ENCODE measurements around the gene PKIG.
"Not testable (repeated sequence)": the region's sequence is repeated elsewhere in the genome, so short reads cannot be mapped to it uniquely, and the experiment has no call there.

Gene PKIG

DNA sequence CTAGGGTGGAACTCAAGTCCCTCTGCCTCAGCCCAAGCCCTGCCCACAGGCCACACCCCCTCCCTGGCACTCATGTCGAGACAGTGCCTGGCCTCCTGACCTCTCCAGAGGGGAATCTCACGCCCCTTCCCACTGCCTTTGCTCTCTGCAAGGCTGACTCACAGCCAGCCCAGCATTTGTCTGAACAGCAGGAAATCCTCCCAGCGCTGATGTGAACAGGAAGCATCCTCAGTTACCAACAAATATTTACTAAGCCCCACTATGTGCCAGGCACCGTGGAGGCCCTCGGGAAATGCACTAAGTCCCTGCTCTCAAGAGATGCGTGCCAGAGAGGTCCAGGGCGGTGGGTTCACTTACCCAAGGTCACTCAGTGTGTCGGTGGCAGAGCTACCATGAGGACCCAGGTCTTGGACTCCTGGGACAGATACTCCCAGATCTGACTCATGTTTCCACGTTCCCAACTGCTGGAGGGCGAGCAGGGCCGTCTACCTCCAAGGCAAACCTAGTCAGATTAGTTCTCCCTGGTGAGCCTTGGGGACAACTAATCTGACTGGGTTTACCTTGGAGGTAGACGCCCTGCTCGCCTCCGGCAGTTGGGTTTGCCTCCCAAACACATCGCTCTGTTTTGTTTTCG is 61.3 kb downstream of the PKIG start:
- DNase-seq: no peak

- no peak for DNase-seq
These were observed 61.8 kb downstream of the PKIG start for GRCh38 chr20:44644230-44644617.

DNA sequence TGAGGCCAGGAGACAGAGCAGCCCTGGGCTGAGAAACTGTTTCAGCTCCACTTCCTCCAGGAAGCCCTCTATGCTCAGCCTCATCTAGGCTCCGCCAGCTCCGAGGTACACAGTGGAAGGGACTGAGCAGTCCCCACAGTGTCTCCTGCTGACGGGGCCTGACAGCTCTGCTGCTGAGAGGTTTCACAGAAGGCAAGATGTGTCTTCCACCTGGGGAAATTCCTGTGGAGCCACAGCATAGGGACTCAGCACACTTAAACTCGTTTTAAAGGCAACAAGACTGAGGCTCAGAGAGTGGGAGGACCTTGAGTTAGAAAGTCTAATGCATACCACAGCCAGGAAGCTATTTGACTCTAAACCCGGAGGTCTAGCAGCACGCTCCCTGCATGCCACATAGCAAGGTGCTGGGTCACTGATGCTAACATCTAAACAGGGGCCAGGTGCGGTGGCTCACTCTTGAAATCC is 62.3 kb downstream of the PKIG start:
- no peak for DNase-seq

GRCh38 chr20:44646023-44646640 is 63.8 kb downstream of the PKIG start:
- DNase-seq: no peak

DNA sequence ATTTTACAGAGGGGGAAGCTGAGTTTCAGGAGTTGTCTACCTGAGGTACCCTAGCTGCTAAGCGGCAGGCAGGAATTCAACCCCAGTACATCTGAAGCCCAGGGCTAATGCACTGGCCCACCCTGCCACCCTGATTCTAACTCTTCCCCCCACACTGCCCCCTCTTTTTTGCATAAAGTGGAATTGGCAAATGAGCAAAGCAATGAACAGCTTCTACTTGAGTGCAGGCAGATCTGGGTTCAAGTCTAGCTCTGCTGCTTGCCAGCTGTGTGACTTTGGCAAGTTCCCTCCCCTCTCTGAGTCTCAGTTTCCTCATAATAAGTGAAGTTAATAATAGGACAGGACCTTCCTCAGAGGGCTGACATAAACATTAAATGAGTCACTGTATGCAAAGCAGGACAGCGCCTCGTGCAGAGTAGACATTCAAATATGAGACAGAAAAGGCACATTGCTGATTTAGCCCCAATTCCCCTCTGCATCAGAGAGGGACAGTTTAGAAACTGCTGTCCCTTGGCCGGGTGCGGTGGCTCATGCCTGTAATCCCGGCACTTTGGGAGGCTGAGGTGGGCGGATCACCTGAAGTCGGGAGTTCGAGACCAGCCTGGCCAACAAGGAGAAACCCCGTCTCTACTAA is 64.4 kb downstream of the PKIG start:
- no peak for DNase-seq

DNA sequence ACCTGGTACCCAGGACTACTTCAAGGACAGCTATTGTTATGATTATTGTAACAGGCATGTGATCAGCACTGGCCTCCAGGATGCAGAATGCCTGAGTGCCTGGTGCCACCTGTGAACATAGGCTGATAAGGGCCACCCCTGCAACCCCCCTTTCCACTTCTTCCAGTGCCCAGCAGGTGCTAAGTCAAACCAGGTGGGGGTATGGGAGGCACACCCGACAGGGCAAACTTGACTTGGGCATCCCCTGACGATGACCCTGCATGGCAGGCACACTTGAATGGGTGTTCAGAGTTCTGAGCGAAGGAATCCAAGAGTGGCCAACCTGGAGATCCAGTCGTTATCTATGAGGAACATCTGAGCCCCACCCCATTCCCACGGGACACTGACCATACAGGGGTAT is 65.7 kb downstream of the PKIG start:
- no peak for DNase-seq

DNA sequence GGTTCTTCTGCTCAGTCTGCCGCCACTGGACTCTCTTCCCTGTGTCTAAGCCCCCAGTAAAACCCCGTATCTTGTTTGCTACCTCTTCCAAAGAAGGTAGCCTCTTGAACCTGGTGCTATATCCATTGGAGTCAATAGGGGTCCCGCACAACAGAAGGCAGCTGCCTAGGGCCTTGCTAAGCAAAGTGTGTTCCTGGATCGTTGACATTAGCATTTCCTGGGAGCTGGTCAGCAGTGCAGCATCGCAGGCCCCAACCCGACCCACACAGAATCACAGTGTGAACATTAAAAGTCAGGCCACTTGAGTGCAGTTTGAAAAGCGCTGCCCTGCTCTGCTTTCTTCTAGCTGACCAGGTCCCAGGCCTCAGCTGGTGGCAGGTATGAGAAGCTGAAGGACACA is 66.2 kb downstream of the PKIG start:
- no peak for DNase-seq

DNA sequence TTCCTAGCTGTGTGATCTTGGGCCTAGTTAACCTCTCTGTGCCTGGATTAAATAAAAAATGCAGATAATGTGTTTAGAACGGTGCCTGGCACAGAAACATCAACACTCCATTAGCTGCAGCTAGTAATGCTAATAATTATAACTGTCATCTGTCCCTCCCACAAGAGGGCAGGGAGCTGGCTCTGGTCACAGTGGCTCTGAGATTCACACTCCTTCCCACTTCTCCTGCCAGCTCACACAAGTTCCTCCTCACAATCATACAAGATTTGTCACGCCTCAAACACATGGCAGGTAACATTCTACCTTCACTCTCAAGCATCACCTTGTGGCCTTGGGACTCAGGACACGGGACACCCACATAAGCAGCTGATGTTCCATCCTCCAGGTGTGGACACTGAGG is 66.7 kb downstream of the PKIG start:
- DNase-seq: no peak

- DNase-seq: no peak
These were observed 67.6 kb downstream of the PKIG start for GRCh38 chr20:44649976-44650375.

- no peak for DNase-seq
These were observed 68.5 kb downstream of the PKIG start for GRCh38 chr20:44650771-44651433.

DNA sequence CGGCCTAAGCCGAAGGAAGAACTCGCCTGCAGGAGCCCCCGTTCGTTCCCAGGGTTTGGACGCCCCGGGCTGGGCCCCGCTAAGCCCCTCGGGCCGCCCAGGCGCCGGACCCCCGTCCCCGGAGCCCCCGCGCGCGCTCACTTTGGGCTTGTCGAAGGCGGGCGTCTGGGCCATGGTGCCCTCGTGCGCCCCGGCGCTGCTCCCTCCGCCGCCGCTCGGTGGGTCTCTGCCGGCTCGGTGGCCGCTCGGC is 69.0 kb downstream of the PKIG start:
- no peak for DNase-seq

DNA sequence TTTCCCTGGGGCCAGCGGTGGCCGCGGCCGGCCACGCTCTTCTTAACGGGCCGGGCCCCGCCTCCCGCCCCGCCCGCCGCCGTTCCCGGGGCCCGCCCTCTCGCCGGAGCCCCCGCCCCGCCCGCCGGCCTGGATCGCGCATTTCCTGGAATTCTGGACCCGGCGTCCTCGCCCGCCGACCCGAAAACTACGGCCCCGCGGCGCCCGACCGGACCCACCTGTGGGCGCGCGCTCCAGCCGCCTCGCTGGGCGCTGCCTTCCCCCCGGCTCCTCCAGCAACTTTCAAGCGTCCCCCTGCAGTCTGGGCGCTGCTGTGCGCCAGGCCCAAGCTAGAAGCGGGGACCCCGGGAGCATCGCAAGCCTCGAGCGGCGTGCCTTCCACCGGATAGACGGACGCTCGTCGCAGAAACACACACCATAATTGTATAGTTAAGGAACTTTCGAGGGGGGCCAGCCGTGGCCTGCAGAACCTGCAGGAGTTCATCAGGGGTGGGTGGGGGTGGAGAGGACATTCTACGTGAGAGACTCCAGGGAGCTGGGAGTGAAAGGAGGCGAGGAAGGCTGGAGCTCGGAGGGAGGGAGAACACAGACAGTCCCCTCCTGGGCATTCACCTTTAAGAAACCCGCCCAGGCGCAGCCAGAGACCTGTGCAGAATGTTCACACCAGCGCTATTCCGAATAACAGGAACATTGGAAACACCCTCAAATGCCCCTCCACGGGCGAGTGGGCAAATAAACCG is 69.5 kb downstream of the PKIG start, which contains the start of gene ADA:
Gene ADA, minus strand, starts transcription at position 16 of the 740 bp plus-strand sequence. CDS start 92 bp downstream, outside the sequence.
- DNase-seq: peak; percentile 60

- no peak for DNase-seq
These were observed 71.2 kb downstream of the PKIG start for GRCh38 chr20:44653546-44653945.

GRCh38 chr20:44654210-44654609 is 71.8 kb downstream of the PKIG start:
- DNase-seq: not testable (repeated sequence)

DNA sequence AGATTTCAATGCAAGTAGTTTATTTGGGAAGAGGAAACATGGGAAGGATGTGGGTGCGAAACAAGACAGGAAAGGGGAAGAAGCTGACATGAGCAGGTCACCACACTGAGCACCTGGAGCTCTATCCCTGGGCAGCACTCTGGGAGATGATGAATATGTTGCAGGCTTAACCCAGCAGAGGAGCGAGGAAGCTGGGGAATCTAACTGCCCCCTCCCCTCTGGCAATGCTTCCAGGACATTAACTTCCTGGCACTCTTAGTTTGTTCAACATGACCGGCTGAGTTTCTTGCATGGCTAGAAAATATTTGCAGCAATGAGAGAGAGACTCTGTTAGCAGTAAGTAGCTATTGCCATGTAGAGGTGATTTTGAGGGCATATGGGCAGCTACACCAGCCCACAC is 74.1 kb downstream of the PKIG start:
- no peak for DNase-seq

DNA sequence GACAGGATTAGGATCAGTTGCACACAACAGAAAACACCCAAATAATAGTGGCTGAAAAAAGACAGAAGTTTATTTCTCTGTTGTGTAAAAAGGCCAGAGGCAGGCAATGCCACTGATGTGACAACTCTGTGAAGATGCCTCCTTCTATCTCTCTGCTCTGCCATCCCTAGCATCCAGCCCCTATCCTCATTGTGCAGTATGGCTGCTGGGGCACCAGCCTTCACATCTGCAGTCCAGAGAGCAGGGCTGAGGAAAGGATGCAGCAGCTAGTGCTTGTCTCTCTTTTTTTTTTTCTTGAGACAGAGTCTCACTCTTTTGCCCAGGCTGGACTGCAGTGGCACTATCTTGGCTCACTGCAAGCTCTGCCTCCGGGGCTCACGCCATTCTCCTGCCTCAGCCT is 75.5 kb downstream of the PKIG start:
- no peak for DNase-seq

- no peak for DNase-seq
These were observed 76.4 kb downstream of the PKIG start for GRCh38 chr20:44658810-44659209.

- DNase-seq: no peak
These were observed 77.6 kb downstream of the PKIG start for GRCh38 chr20:44659931-44660330.

GRCh38 chr20:44660581-44660980 is 78.2 kb downstream of the PKIG start:
- no peak for DNase-seq

DNA sequence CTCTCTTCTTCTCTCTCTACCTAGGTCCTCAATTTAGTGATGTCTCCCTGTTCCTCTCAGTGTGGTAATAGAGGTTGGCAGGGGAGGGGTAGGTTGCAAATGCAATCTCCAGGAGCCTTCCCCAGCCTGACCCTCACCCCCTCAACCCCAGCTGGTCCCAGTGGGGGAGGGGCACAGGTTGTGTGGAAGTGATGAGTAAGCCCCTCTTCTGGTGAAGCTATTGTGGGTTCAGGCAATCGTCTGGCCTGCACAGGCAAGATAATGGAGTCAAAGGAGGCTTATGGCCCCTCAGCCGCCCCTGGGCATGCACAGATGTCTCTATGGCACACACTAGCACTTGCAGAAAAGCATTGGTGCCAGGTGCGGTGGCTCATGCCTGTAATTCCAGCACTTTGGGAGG is 79.9 kb downstream of the PKIG start:
- DNase-seq: no peak

DNA sequence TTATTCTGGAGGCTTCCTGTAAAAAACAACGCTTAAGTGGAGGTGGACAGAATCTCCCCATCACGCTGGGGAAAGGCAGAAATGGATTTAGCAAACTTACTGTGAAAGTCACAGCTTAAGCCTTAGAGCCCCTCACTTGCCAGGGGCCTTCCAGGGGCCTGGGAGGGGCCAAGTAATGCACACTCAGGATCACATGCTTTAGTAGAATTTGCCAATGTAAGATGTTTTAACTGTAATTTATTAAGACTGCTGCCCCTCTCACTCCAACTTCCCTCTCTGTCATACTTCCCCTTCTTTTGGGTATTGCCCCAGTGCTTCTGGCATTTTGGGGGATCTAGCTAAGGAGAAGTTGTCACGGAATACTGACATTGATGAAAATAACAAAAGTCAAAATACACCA is 81.8 kb downstream of the PKIG start:
- no peak for DNase-seq

DNA sequence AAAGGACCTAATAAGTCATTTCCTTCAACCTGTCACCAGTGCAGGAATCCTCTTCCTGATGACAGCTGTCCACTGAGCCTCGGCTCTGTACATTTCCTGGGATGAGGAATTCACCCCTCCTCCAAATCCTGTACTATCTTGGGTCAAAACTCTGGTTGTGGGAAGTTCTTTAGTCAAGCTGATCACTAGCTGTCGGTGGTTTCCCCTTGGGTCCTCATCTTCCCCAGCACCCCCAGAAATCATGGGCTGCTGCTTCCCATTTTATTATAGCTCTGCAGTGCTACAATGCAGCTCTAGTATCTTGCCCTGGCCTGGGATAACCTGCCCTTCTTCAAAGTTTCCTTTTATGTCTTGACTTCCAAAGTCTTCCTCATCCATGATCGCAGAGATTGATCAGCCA is 83.7 kb downstream of the PKIG start:
- DNase-seq: no peak

All from NCI-H510A (cell line).